Stomach (tissue), 4 donors: ENCODE results near the gene PRDX6.

Experiments used
- CTCF ChIP-seq, 7 experiments: fragments of 450-650 bp in 4 of 7; fragments of 200-600 bp in 3 of 7; sonication (generic) in 3 of 7; IDR thresholded peaks; one replicate each; pipeline ENCODE4 v1.5.1; 2016 to 2019; ENCODE audit warnings: antibody characterized with exemption in 7 of 7, control low read depth in 2 of 7, mild to moderate bottlenecking in 1 of 7
- EP300 ChIP-seq: sonication (generic); formaldehyde crosslinking; IDR thresholded peaks from one replicate; pipeline ENCODE4 v1.6.1; 2017; ENCODE audit warnings: antibody characterized with exemption
- POLR2AphosphoS5 ChIP-seq, 3 donors: sonication (generic); formaldehyde crosslinking; IDR thresholded peaks; one replicate each; pipeline ENCODE4 v1.6.1; 2016; ENCODE audit warnings: antibody characterized with exemption in 3 of 3

GRCh38 chr1:173445164-173445563 lies 32.0 kb upstream of the PRDX6 start:
- TF ChIP-seq CTCF (IDR thresholded peaks at IDR 0.05) = no peak
- TF ChIP-seq POLR2AphosphoS5 (IDR thresholded peaks at IDR 0.05) = no peak
- no peak for TF ChIP-seq EP300
